PC-9 (cell line): ENCODE results near the gene KRTAP10-5.

ENCODE experiments used
- CTCF ChIP-seq: fragments of 200-600 bp; sonication (generic); conservative IDR thresholded peaks from 2 replicates; pipeline ENCODE4 v1.6.1; 2017; ENCODE audit warnings: mixed run types, antibody characterized with exemption, mild to moderate bottlenecking, moderate library complexity
- EZH2 ChIP-seq: fragments of 200-600 bp; sonication (generic); IDR thresholded peaks from 2 replicates; pipeline ENCODE4 v1.8.0; 2017; ENCODE audit warnings: antibody characterized with exemption, low read depth

- TF ChIP-seq CTCF: no peak
- TF ChIP-seq EZH2: no peak
Measured at GRCh38 chr21:44611551-44611950, 31.1 kb upstream of the KRTAP10-5 start.
